Esophagus squamous epithelium (tissue), 5 donors: ENCODE results near the gene NEUROG1. TPM values are rescaled to one million over a fixed set of nuclear protein-coding genes. Genes with fewer than 3 reads are reported as not detected.
A peak's percentile ranks its signal among the peaks of the same experiment; 100 is the strongest.
"Not testable (repeated sequence)": the region's sequence is repeated elsewhere in the genome, so short reads cannot be mapped to it uniquely, and the experiment has no call there.

Experiments used
- DNase-seq: peaks from one replicate; lab custom pipeline; 2025; lab: John Stamatoyannopoulos, UW
- H3K27ac ChIP-seq, 4 donors: fragments of 200-600 bp; sonication (generic); one replicate each; pipeline ENCODE4 v1.5.1; 2016 to 2019; ENCODE audit warnings: mild to moderate bottlenecking in 1 of 4
- H3K27me3 ChIP-seq, 4 donors: fragments of 200-600 bp; sonication (generic); 1 replicate in 3 of 4; 2 replicates in 1 of 4; pipeline versions ENCODE4 v1.5.1 to v1.6.0; 2017 to 2021; ENCODE audit warnings: antibody characterized with exemption in 1 of 4
- H3K36me3 ChIP-seq, 3 donors: fragments of 200-600 bp; sonication (generic); one replicate each; pipeline ENCODE4 v1.5.1; 2016 to 2019
- H3K4me1 ChIP-seq, 3 donors: fragments of 200-600 bp; sonication (generic); one replicate each; pipeline ENCODE4 v1.5.1; 2017 to 2019
- H3K4me3 ChIP-seq, 4 donors: fragments of 200-600 bp; sonication (generic); 1 replicate in 3 of 4; 2 replicates in 1 of 4; pipeline ENCODE4 v1.5.1; 2016 to 2019; ENCODE audit warnings: mild to moderate bottlenecking in 2 of 4, moderate library complexity in 1 of 4
- H3K9me3 ChIP-seq, 3 donors: fragments of 200-600 bp; sonication (generic); one replicate each; pipeline ENCODE4 v1.5.1; 2016 to 2019
- CTCF ChIP-seq, 6 experiments: fragments of 450-650 bp in 4 of 6; fragments of 200-600 bp in 2 of 6; sonication (generic) in 2 of 6; IDR thresholded peaks; one replicate each; pipeline ENCODE4 v1.5.1; 2016 to 2019; ENCODE audit warnings: antibody characterized with exemption in 6 of 6, mild to moderate bottlenecking in 4 of 6, moderate library complexity in 4 of 6
- POLR2A ChIP-seq, 4 donors: fragments of 450-650 bp; IDR thresholded peaks; one replicate each; pipeline ENCODE4 v1.6.1; 2017; ENCODE audit warnings: antibody characterized with exemption in 4 of 4, mild to moderate bottlenecking in 4 of 4, moderate library complexity in 3 of 4
- WGBS, 2 donors: methylation state at CpG; one replicate each; pipeline ENCODE4 v1.1.5; 2018; 5-methylcytosine and 5-hydroxymethylcytosine counted together
- intact Hi-C: fragments of 100-400 bp; cut with DNase I; formaldehyde crosslinking; loops from one replicate; pipeline ENCODE4 v1.15.0; 2022
- total RNA-seq, 4 donors: library from RNA; depleted of rRNA; stranded (reverse); fragments of >200 nt; gene quantifications; one replicate each; pipeline ENCODE4 v1.1.0, GENCODE V29; 2016
- donor health status: DM: yes; HTN: yes; CAD: no.

The NEUROG1 gene
- total RNA-seq, 4 donors from 2014 or later = not detected

GRCh38 chr5:135501965-135502364 lies 33.8 kb downstream of the NEUROG1 start:
- H3K36me3 ChIP-seq = no peaks in the 10 kb centered on the region
- no peak overlapping the region for H3K4me3 ChIP-seq
- no peak for TF ChIP-seq CTCF (IDR thresholded peaks at IDR 0.05)
- no peak for TF ChIP-seq POLR2A (IDR thresholded peaks at IDR 0.05)
- no peaks in the 10 kb centered on the region for H3K9me3 ChIP-seq
- 83 to 86% methylated on average over 2 of the region's 2 CpGs for WGBS, 2 donors
- H3K27me3 ChIP-seq = peaks cover 0 to 27% (median 0%) of the 10 kb centered on the region in 4 donors
- H3K4me1 ChIP-seq = peaks cover 0 to 39% (median 20%) of the 10 kb centered on the region in 3 donors
- no peak for DNase-seq
- H3K27ac ChIP-seq = no peak overlapping the region
- intact Hi-C loops = no loop called here

- WGBS, 2 donors = 25 to 67% methylated on average over 2 of the region's 2 CpGs
- DNase-seq = no peak
- Histone ChIP-seq H3K9me3 (no peaks in the 10 kb centered on the region), H3K36me3 (no peaks in the 10 kb centered on the region), H3K27ac (peak overlapping the region; percentile 31 to 69 (median 57)), H3K4me1 (peaks cover 8 to 56% (median 34%) of the 10 kb centered on the region in 3 donors), H3K4me3 (no peak overlapping the region), H3K27me3 (peaks cover 0 to 5% (median 0%) of the 10 kb centered on the region in 4 donors)
- intact Hi-C loops = no loop called here
- TF ChIP-seq POLR2A (IDR thresholded peaks at IDR 0.05) = no peak
- no peak for TF ChIP-seq CTCF (IDR thresholded peaks at IDR 0.05)
Observed at GRCh38 chr5:135498637-135498995, 37.1 kb downstream of the NEUROG1 start.

- no peak for TF ChIP-seq POLR2A (IDR thresholded peaks at IDR 0.05)
- no peak for TF ChIP-seq CTCF (IDR thresholded peaks at IDR 0.05)
- H3K27me3 ChIP-seq = no peaks in the 10 kb centered on the region
- H3K27ac ChIP-seq = peak overlapping the region; percentile 31 to 69 (median 57)
- no peak for DNase-seq
- intact Hi-C loops = no loop called here
- H3K9me3 ChIP-seq = no peaks in the 10 kb centered on the region
- H3K4me3 ChIP-seq = no peak overlapping the region
- no peaks in the 10 kb centered on the region for H3K36me3 ChIP-seq
- H3K4me1 ChIP-seq = peaks cover 8 to 61% (median 39%) of the 10 kb centered on the region in 3 donors
- WGBS, 2 donors = 30 to 52% methylated on average over 4 to 6 of the region's 8 CpGs
Observed at GRCh38 chr5:135497971-135498636, 37.7 kb downstream of the NEUROG1 start.

GRCh38 chr5:135495531-135495930 lies 40.2 kb downstream of the NEUROG1 start:
- H3K27ac ChIP-seq, H3K4me3 ChIP-seq, H3K9me3 ChIP-seq, H3K36me3 ChIP-seq, DNase-seq, intact Hi-C loops: not testable (repeated sequence)
- WGBS, 2 donors = 51 to 74% methylated on average over 2 to 4 of the region's 4 CpGs
- Histone ChIP-seq H3K4me1 (peaks cover 14 to 87% (median 56%) of the 10 kb centered on the region in 3 donors), H3K27me3 (peaks cover 0 to 19% (median 0%) of the 10 kb centered on the region in 4 donors)

- H3K9me3 ChIP-seq = no peaks in the 10 kb centered on the region
- H3K36me3 ChIP-seq = no peaks in the 10 kb centered on the region
- WGBS, 2 donors = 27 to 48% methylated on average over 5 of the region's 5 CpGs
- no peak for DNase-seq
- no peak for TF ChIP-seq POLR2A (IDR thresholded peaks at IDR 0.05)
- peak overlapping the region; percentile 69 to 78 (median 72) for H3K27ac ChIP-seq
- intact Hi-C loops = no loop called here
- H3K4me3 ChIP-seq = no peak overlapping the region
- H3K4me1 ChIP-seq = peaks cover 25 to 98% (median 58%) of the 10 kb centered on the region in 3 donors
- H3K27me3 ChIP-seq = peaks cover 0 to 32% (median 0%) of the 10 kb centered on the region in 4 donors
Observed at GRCh38 chr5:135494196-135494595, 41.6 kb downstream of the NEUROG1 start.

GRCh38 chr5:135493406-135494180 lies 42.2 kb downstream of the NEUROG1 start:
- Histone ChIP-seq H3K9me3 (no peaks in the 10 kb centered on the region), H3K4me1 (peaks cover 31 to 98% (median 54%) of the 10 kb centered on the region in 3 donors), H3K4me3 (no peak overlapping the region), H3K27ac (peak overlapping the region; percentile 69 to 78 (median 72)), H3K36me3 (no peaks in the 10 kb centered on the region), H3K27me3 (peaks cover 0 to 38% (median 0%) of the 10 kb centered on the region in 4 donors)
- no peak for DNase-seq
- intact Hi-C loops = no loop called here
- 29 to 40% methylated on average over 7 to 8 of the region's 8 CpGs for WGBS, 2 donors
- TF ChIP-seq POLR2A (IDR thresholded peaks at IDR 0.05) (no peak), CTCF (IDR thresholded peaks at IDR 0.05) (no peak)
